Hepatic stellate cell (primary cell): ENCODE data around the gene SAMD5.
"Not testable (repeated sequence)": the region's sequence is repeated elsewhere in the genome, so short reads cannot be mapped to it uniquely, and the experiment has no call there.

Experiments used
- DNase-seq: peaks from one replicate; pipeline ENCODE4 v3.0.0; 2011; ENCODE audit warnings: low spot score

SAMD5 gene

GRCh38 chr6:147528511-147529145, 20.1 kb downstream of the SAMD5 start:
- no peak for DNase-seq

DNA sequence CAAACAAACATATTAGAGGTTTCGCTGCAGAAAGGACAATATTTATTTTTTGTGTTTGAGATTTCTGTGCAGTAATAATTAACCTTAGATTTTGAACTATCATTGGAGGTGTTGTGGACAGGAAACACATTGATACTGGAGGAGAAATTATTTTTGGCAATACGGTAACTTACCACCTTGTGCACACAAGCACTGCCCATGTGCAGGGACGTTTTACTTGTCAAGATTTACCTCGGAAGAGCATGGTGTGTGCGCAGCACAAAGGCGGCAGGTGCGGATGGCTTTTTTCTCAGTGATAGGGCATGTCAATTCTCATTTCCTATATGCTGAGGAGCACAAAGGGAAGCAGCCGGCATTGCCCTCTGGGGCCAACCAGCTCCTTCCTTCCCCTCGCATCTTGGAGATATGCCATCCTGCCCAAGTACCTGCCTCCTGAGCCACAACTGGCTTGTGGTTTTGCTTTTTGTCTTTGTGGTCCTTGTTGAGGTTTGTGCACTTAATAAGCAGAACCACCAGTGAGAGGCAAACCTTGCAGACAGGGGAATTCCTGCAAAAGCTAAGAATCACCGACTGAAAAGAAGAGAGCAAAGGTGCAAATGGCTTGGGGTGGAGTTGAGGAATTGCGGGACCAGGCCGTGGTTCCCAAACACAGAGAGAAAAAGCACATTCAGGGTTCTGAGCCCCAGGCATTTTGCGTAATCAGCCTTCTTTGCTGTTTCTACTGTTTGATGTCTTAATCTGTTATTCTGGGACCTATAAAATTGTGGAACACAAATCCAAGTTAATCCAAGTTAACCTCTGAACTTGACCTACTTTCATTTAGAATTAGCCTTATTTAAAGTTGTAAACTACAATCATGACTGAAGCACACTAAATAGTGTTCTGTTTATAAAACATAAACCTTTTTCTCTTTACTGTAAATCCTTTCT, 21.9 kb downstream of the SAMD5 start:
- no peak for DNase-seq

DNA sequence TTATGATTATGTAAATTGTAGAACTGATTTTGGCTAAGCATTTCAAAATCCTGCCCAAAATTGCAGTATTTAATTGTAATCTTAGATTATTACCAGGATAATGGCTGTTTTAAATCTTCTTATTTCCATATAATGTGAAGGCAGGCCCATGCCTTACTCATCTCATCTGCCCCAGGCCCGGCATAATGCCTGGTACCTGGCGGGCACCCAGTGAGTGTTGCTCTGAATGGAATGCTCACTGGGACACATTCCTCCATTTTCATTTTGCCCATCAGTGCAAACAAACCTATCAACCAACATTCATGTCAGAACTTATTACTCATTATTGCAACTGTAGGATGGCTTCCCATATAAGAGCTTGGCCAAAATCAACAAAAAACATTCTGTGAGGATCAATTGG, 22.8 kb downstream of the SAMD5 start:
- DNase-seq: no peak

DNA sequence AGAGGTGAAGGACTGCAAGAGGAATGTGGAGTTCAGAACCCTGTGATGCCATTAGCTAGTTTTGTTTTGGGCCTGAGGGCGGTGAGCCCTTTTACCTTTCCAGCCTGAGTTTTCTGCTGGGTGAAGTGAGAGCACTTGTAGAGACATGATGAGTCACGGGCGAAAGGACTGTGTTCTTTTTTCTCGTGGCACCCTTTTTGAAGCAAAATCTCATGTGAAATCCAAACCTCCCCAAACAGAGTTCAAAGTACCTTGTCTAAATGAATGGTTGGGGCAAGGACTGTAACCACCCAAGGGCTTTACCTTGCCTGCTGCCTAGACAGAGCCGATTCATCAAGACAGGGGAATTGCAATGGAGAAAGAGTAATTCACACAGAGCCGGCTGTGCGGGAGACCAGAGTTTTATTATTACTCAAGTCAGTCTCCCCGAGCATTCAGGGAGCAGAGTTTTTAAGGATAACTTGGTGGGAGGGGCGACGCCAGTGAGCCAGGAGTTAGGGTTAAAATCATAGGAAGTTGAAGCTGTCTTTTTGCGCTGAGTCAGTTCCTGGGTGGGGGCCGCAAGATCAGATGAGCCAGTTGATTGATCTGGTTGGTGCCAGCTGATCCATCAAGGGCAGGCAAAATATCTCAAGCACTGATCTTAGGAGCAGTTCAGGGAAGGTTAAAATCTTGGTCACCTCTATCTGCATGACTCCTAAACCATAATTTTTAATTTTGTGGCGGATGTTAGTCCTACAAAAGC, 25.8 kb downstream of the SAMD5 start:
- no peak for DNase-seq

- no peak for DNase-seq
Observed at GRCh38 chr6:147538821-147539220, 30.3 kb downstream of the SAMD5 start.

- no peak for DNase-seq
Observed at GRCh38 chr6:147540075-147540474, 31.6 kb downstream of the SAMD5 start.

- DNase-seq: not testable (repeated sequence)
Observed at GRCh38 chr6:147542436-147542835, 33.9 kb downstream of the SAMD5 start.

GRCh38 chr6:147544420-147544819, 35.9 kb downstream of the SAMD5 start:
- DNase-seq: no peak

- DNase-seq: no peak
Observed at GRCh38 chr6:147546501-147547368, 38.2 kb downstream of the SAMD5 start.

- DNase-seq: no peak
Observed at GRCh38 chr6:147547369-147547902, 38.9 kb downstream of the SAMD5 start.

DNA sequence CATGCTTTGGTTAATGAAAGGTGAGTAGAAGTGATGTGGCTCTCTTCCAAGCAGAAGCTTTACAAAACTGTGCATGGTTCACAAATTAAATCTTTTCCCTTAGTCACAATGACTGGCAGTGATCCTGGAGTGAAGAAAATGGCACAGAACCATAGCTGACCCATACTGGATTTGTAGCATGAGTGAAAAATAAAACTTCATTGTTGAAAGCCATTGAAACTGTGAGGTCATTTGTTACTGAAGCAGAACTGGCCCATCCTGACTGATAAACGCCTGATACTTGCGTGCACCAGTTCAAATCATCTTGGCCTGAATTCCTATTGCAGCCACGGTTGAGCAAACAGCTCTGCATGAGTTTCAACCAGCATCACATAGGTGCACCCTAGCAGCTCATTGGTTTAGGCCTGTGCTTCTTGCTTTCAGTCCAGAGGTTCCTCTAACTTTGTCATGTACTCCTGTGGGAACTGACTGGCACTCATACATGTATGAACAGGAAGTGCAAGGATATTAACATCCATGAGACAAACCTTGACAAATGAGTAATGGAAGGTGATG, 40.5 kb downstream of the SAMD5 start:
- no peak for DNase-seq

DNA sequence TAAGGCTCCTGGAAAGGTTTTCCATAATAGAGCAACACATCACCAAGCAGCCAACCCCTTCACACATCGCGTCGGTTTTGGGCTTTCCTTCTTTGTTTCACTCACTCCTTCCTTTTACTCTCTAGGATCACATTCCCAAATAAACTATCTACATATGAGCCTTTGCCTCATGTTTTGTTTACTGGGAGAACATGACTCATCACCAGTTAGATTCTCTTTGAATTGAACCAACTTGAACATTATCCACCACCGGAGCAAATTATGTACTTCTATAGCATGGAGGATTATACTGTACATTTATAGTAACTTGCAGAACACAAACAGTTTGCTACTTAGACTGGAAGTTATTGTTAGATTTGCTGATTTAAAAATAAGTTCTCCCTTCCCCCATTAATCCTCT, 41.0 kb downstream of the SAMD5 start:
- no peak for DNase-seq

GRCh38 chr6:147551976-147552375, 43.5 kb downstream of the SAMD5 start:
- DNase-seq: no peak

DNA sequence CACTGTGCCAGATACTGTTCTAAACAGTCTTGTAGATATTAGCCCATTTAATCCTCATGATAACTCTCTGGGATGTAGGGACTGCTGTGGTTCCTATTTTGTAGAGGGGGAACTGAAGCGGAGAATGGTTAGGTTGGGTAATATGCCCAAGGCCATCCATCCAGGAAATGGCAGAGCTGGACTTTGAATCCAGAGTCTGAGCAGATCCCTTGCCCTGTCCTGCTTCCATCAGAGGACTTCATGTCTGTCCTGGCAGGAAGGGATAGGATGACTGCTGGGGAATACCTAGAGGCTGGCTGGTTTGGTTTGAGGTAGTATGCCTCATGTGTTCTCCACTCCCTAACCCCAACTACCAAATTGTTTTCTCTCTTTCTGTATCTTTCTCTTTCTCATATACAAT, 44.6 kb downstream of the SAMD5 start:
- DNase-seq: no peak

DNA sequence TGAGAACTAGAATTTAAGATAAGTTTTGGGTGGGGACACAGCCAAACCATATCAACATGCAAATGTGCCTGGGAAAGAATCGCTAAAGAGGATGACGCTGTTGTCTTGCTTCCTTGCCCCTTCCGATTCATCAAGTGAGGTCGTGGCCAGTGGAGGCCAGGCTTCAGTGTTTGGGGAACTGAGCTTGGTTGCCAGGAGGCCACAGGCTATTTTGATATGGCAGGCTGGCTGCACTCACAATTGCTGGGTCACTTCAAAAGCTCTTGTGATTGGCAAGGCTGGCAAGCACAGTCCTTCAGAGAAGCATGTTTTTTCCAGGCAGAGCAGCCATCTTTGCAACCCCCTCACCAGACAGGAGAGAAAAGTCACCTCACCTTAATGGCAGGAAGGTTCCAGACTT, 45.8 kb downstream of the SAMD5 start:
- DNase-seq: no peak

DNA sequence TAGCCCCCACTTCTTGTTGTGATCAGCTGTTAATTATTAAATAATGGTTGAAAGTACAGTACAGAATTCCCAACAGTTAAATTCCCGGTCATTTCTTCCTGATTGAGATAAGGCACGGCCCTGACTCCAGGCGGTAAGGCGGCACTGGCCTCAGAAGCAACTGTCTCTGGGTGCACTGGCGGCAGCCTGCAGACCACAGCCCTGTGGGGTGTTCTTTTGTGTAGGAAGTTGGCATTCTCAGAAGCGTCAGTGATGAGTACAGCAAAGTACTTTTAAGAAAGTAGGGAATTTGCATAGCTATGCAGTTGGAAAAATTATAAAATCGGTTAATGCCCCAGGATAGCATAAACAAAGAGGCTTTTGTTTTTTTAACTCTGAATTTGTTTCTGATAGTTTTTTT, 50.5 kb downstream of the SAMD5 start:
- DNase-seq: no peak

DNA sequence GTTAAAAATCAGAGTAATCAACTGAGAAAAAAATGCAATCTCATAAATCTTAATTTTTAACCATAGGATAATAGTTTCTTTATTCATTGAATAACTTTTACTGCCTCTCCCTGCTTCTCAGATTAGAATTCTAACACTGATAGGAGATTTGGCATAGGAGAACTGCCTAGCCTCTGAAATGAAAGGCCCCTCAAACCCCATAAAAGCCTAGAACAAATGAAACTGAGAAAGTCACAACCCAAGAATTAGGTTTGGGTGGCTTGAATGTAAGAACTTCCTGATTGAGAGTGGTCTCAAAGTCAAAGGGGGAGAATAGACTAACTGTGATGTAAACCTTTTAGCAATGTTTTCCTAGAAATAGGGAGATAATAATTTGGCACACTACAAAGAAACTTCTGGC, 52.2 kb downstream of the SAMD5 start:
- no peak for DNase-seq

GRCh38 chr6:147561726-147562125, 53.2 kb downstream of the SAMD5 start:
- DNase-seq: no peak

DNA sequence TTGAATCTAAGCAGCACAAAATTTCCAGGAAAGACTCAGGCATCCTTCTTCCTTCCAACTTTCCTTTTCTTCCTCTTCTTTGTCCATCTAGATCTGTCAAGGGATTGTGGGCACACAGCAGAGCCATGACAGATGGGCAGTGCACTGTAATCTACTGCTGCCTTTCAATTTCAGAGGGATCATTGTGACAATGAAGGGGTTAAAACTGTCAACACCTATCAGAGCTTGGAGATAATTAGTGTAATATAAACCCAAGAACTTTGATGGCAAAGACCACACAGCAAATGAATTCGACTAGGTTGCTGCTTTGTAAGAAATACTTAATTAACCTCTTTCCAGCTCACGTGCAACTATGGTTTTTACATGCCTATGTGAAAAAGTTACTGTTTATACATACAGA, 55.0 kb downstream of the SAMD5 start:
- DNase-seq: no peak

- no peak for DNase-seq
Observed at GRCh38 chr6:147564556-147564955, 56.1 kb downstream of the SAMD5 start.

DNA sequence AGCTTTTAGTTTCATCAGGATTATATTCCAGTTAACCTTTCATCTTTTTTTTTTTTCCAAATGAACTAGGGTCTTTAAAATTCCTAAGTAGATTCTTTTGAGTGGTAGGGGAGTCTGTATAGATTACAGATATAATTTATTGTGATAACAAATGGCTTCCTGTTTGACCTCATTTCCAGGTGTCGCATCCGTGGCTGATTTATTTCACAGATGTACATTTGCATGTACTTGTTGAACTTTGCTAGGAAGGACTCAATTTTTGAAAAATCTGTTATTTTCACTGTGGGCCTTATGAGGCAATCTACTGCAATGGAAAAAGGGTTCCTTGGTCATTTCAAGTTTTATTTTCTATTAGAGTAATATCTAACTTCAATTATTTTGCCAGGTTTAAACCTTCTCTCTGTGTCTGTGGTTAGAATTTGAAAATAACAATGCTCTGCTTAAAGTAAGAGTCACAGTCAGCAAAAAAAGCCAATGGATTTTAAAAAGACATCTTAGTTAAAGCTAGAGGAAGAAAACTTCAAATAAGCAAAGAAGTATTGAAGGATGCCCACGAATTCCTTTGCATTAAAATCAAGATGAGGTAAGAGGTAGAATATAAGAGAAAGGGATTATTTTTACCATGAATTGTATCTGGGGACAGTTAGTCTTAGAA, 57.9 kb downstream of the SAMD5 start:
- DNase-seq: no peak
